Urothelium cell line (cell line): ENCODE data around the gene LHFPL4.

Experiments
- DNase-seq: peaks from one replicate; pipeline ENCODE4 v3.0.0; 2011; ENCODE audit warnings: low spot score, mixed read lengths
- FAIRE-seq: peaks from 2 replicates; lab custom pipeline; 2011; peaks lifted over from hg19 to GRCh38; lab: Jason Lieb, UNC

LHFPL4 gene

DNA sequence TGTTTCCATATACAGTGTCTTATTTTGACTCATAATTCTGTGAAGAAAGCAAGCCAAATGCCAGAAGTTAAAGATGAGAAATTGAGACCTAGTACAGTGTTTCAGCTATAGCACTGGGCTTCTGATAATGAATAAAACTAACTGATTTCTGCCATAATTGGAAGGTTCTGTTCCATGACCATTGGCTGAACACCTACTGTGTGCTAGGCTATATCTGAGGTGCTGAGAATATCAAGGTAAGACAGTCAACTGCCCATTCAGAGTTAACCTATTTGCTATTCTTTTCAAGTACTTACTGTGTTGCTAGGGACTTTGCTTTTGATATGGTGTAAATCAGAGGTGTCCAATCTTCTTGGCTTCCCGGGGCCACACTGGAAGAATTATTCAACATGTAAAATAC, 73.4 kb downstream of the LHFPL4 start:
- DNase-seq = no peak
- FAIRE-seq = no peak

GRCh38 chr3:9476935-9477334, 76.7 kb downstream of the LHFPL4 start:
- DNase-seq (no peak), FAIRE-seq (no peak)

GRCh38 chr3:9474482-9474881, 79.1 kb downstream of the LHFPL4 start:
- no peak for DNase-seq
- no peak for FAIRE-seq

DNA sequence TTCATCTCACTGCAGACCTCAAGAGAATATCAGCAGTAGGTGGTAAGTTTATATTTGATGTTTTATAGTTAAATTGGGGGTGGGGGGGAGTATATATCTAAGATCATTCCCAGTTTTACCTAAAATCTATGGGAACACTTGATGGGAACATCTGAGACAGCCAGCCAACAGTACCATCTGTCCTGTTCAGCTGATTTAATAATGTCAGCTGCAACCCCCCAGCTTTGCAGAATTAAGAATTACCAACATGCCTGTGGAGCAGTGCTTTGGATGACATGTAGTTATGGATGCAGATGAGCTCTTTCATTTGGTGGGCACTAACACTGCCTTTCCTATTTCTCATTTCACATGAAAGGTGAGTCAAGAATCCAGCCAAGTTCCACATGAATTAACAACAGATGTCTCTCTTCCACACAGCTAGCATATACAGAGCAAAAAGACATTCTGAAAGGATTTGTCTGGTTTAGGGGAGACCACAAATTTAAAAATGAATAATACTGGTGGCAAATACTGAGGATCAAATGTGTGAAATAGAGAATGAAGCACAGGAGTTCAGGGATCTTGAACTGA, 80.0 kb downstream of the LHFPL4 start:
- no peak for FAIRE-seq

DNA sequence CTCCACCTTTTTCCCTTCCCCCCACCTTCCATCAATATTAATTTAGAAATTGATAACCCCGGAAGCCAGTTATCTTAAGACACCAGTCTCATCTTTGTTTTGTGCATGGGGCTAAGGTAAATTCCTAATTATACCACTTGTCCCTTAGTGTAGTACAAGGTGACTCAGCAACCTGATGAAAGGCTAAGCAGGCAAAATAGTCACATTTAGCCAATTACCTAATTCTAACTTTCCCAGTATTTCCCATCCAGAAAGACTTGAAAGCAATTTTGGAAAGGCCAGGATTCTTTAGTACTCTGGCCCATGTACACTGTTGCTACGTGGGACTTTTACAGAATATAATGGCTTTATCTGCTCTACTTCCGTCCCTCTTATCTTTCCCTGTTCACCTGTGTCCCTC, 83.6 kb downstream of the LHFPL4 start:
- FAIRE-seq (no peak), DNase-seq (no peak)

More for the DNA sequence above, 80.0 kb downstream of the LHFPL4 start:
- DNase-seq = no peak

DNA sequence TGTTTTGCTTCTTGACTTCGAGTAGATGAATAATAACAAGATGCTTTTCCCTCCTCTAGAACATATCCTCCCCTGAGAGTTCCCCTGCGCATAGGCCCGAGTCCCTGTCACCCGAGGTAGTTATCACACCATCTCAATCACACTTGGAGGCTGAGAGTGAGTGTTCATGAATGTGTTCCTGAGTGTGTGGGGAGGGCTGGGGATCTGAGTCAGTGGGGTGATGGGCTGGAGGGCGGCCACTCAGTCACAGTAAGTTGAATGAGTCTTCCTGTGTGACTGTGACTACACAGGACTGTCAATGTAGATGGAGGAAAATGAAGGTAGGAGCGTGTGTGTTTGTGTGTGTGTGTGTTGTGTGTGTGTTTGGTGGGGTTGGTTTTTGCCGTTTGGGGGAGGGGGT, 85.2 kb downstream of the LHFPL4 start:
- FAIRE-seq = no peak
- no peak for DNase-seq

GRCh38 chr3:9467451-9467850, 86.2 kb downstream of the LHFPL4 start:
- no peak for DNase-seq
- FAIRE-seq = no peak

- DNase-seq (no peak), FAIRE-seq (no peak)
Observed at GRCh38 chr3:9455596-9456131, 98.0 kb downstream of the LHFPL4 start.

GRCh38 chr3:9452417-9452816, 101.2 kb downstream of the LHFPL4 start:
- FAIRE-seq (no peak), DNase-seq (no peak)

GRCh38 chr3:9450991-9451390, 102.6 kb downstream of the LHFPL4 start:
- no peak for FAIRE-seq

DNA sequence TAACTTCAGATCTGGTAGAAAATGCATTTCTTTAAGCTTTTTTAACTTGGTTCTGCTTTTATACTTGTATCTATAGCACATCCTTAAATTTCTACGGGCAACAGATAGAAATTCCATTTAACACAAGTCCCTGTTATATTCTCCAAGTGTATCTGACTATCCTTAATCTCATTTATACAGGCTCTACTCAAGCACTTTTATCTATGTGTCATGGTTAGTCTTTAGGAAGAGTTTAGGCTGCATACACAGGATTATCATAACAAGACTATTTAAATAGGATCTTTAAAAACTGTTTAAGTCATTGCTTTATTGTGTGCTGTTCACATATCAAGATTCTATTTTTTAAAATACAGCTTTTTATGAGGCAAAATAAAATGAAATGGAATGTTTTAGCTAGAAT, 103.5 kb downstream of the LHFPL4 start:
- DNase-seq (no peak), FAIRE-seq (no peak)

More at GRCh38 chr3:9450991-9451390, 102.6 kb downstream of the LHFPL4 start:
- no peak for DNase-seq

DNA sequence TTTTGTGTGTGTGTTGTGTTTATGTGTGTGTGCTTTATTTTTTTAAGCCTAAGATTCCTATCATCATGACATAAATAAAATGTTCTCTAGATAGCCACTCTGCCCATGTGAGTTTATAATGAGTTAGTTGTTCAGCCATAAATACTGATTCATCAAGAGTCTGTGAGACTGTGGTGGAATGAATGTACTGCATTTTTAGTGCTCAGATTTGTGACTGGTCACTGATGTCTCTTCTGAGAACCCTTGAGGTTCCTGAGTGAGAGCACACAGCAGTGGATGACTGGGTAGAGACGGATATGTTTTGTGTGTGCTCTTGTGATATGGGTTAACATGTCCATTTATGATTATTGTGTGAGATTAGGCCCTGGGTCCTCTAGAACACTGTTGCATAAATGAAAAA, 105.0 kb downstream of the LHFPL4 start:
- DNase-seq (no peak), FAIRE-seq (no peak)
